Upper lobe of left lung (tissue), 4 donors: ENCODE measurements around the gene ROPN1L.

ENCODE experiments used
- POLR2A ChIP-seq, 4 donors: fragments of 450-650 bp; IDR thresholded peaks; one replicate each; pipeline ENCODE4 v1.5.1; 2016 to 2017; ENCODE audit warnings: antibody characterized with exemption in 4 of 4, mild to moderate bottlenecking in 2 of 4
- POLR2AphosphoS5 ChIP-seq, 2 donors: sonication (generic); formaldehyde crosslinking; IDR thresholded peaks; one replicate each; pipeline ENCODE4 v1.5.1; 2017; ENCODE audit warnings: antibody characterized with exemption in 2 of 2
- TF ChIP-seq, protein P1 (sequence below), 6 experiments: fragments of 450-650 bp in 4 of 6; fragments of 200-600 bp in 2 of 6; sonication (generic) in 2 of 6; IDR thresholded peaks; one replicate each; pipeline ENCODE4 v1.5.1; 2016 to 2019; ENCODE audit warnings: antibody characterized with exemption in 6 of 6

DNA sequence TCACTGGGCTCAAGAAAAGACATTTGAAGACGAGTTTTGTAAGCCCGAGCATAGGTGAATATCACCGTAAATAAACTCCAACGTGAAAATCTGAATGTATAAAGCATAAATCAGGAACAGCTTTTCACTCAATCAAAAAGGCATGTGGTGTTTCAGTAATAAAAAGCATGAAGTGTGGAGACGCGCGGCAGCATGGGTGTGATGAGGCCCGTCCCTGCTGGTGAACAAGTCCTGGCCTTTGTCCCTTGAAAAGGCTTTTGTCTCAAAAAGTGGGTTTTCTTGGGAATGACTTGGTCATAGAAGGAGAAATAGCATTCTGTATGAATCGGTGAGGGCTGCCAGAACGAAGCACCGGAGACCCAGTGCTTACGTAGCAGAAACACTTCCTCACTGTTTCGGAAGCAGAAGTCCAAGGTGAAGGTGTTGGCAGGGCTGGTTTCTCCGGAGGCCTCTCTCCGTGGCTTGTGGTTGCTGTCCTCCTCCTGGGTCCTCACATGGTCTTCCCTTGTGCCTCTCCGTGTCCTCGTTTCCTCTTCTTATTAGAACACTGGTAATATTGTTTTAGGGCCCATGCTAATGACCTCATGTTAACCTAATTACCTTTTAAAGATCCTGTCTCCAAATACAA is 24.9 kb downstream of the ROPN1L start:
- TF ChIP-seq, protein P1, sequence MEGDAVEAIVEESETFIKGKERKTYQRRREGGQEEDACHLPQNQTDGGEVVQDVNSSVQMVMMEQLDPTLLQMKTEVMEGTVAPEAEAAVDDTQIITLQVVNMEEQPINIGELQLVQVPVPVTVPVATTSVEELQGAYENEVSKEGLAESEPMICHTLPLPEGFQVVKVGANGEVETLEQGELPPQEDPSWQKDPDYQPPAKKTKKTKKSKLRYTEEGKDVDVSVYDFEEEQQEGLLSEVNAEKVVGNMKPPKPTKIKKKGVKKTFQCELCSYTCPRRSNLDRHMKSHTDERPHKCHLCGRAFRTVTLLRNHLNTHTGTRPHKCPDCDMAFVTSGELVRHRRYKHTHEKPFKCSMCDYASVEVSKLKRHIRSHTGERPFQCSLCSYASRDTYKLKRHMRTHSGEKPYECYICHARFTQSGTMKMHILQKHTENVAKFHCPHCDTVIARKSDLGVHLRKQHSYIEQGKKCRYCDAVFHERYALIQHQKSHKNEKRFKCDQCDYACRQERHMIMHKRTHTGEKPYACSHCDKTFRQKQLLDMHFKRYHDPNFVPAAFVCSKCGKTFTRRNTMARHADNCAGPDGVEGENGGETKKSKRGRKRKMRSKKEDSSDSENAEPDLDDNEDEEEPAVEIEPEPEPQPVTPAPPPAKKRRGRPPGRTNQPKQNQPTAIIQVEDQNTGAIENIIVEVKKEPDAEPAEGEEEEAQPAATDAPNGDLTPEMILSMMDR (IDR thresholded peaks at IDR 0.05), result no peak
- TF ChIP-seq POLR2AphosphoS5 (IDR thresholded peaks at IDR 0.05) (no peak), POLR2A (IDR thresholded peaks at IDR 0.05) (no peak)
